Measurements from ENCODE around the gene SLC12A3. TPM values are rescaled to one million over a fixed set of nuclear protein-coding genes. Genes with fewer than 3 reads are reported as not detected.

SLC12A3 gene
- total RNA-seq, 1 donor from 2014 or later: not detected

DNA sequence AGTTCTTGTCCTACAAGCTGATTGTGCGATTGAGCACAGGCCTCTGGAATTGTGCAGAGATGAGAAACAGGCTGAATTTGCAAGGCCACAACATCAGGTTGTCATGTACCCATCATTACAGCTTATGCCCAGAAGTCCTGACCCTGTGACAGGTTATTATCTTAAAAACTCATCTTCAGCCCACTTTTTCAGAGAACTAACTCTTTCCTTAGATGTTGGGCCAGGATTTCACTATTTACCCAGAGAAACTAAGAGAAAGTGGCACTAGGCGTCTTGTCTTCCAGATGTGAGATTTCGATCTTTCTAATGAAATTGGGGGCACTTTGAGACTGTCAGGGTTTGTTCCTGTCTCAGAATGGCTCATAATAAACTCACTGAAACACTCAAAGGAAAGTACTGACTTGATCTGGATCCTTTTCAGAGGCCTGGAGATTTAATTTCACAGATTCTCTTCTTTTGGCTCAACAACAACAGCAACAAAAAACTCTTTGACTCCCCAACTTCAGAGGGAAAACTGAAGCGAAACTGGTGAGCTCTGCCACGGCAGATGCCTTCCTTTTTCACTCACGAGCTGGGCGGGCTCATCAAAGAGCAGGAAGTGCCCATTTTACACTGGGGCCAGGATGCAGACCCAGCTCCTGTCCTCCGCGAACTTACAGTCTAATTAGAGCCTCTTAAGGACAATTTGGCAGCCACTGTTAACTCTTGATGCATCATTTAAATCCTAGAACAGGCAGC, 17.7 kb upstream of the SLC12A3 start:
- no peak for DNase-seq (ENCODE audit: low read depth)

DNA sequence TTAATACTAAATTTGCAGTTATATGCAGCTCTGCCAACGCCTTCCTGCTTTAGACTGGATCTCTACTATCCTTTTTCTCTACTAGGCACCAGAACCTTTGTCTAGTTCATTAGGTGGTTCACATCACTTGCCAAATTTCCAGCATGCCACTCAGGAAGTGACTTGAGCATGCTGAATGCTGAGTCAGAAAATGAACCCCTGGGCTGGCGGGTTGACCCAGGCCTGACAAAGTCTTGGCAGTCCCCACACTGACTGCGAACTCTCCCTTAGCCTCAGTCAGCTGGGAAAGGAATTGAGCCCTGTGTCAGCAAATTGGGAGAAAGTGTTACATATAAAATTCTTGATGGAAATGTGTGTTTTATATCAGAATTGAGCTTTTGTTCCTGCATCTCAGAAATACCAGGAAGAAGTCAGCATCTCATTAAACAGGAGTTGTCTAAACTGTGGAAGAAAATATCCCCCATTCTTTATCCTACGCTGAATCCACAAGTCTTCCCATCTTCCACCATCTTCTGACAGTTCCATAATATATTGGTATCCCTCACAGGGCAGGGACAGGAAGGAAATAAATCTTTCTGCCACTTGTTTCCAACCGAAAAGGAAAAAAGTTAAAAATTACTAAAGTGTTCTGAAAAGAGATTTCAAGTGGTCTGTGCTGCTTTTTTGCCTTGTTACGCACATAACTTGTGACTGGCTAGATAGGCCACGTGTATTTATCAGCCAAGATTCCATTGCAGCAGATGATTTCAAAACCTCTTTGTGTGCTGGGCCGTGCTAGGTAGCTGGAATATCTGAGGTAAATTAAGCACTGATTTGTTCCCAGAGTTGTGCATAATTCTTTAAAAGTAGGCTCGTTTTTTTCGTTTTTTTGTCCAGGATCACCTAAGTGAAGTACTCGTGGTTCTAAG, 16.7 kb upstream of the SLC12A3 start:
- peak; percentile 63 for DNase-seq (ENCODE audit: low read depth)

- peak; percentile 72 for DNase-seq (ENCODE audit: low read depth)
Observed at GRCh38 chr16:56848955-56849689, 15.9 kb upstream of the SLC12A3 start.

DNA sequence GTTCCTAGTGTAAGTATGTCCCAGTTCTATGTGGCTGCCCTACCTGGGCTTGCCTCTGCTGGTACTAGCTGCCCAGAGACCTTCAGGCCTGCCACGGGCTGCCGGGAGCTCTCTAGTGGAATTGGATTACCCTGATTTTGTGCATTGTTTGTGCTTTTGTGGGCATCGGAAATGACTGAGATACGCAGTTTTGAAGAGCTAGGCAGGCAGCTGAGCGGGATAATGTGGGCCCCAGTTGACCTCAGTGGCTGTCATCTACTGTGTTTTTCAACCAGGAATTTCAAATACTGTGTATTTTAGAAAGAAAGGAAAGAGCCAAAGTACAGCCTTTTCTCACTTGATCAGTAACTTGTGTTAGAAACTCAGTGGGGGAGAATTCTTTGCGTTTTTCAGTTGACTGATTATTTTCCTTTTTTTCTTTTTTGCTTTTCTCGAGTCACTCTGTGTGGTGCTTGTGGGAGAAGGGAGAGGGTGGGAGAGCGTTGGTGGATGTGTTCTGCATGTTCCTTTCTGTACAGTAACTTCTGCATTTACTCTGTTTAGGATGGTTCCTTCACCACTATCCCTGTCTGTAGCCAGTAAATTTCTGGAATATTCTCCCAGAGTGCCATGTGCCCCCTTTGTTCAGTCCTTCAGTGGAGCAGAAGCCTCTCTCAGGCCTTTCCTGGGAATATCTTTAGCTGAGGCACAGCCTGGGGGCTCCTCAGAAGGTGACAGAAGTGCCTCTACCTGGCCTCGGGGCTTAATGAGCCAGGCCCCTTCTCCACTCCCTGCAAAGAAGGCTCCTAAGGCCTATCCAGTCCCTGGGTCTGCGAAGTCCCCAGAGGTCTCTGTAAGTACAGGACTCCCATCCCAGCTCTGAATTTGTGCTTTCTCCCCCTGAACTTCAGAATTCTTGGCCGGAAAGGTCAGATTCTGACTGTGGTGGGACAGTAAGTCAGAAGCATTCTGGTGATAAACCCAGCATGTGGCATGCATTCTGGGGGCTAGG, 15.0 kb upstream of the SLC12A3 start:
- no peak for DNase-seq (ENCODE audit: low read depth)

- DNase-seq (ENCODE audit: low read depth): no peak
Observed at GRCh38 chr16:56851671-56852400, 13.2 kb upstream of the SLC12A3 start.

DNA sequence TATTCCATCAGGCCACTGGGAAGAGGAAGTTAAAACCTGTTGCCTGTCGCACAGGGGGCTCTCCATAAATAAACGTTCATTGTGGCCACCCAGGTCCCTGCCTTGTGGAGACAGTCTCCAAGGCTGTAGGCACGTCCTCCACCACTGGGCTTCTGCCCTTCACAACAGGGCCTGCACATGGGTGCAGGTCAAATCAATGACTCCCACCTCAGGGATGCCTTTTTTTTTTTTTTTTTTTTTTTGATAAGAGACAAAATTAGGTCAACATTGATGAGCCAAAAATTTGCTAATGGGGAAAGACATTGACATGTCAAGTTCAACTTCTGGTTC, 12.6 kb upstream of the SLC12A3 start:
- no peak for DNase-seq (ENCODE audit: low read depth)

DNA sequence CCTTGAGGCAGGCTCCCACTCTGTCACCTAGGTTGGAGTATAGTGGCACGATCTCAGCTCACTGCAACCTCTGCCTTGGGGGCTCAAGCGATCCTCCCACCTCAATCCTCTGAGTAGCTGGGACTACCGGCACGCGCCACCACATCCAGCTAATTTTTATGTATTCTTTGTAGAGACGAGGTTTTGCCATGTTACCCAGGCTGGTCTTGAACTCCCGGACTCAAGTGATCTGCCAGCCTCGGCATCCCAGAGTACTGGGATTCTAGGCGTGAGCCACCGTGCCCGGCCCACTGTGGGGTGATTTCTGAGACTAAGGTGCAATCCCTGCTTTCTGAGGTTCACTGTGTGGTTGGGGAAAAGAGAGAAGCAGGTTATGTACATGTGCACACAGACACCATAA, 12.0 kb upstream of the SLC12A3 start:
- DNase-seq (ENCODE audit: low read depth): no peak

DNA sequence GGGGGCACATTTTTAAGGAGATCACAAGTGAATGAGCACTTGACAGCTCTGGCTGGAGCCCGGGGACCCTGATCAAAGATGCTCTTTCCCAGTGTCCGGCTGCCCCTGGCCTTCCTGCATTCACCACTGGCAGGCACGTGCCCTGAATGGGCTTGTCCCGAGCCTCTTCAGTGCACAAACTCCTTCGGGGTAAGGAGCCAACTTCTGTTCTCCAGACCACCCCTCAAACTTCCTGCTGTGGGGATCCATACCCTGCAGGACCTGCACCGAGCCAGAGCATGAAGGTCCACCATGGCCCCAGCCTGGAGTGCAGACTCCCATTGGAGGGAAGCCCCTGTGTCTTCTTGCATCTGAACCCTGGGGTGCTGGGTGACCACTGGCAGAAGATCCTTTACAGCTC, 9.8 kb upstream of the SLC12A3 start:
- no peak for DNase-seq (ENCODE audit: low read depth)

GRCh38 chr16:56855946-56856345, 9.1 kb upstream of the SLC12A3 start:
- no peak for DNase-seq (ENCODE audit: low read depth)

DNA sequence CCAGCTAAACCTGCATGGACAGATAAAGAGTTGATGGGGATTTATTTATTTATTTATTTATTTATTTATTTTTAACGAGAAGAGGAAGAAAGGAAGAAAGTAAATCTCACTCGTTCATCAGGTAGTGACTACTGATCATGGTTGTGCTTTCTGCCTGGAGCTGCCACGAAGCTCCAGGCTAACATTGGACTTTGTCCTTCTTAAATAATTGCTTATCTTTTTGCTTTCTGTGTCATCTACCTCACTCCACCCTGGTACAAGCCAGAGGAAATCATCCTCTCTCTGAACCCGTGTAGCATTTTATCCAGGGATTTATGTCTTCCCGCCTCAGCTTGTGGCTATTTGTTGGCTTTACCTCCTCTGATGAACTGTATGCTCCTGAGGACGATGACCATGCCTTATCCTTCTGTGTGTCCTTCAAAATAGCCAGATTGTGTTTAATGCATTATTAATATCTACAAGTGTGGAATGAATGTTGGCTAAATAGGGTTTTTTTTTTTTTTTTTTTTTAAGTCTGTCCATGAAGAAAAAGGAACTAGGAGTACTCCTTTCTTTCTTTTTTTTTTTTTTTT, 8.0 kb upstream of the SLC12A3 start:
- no peak for DNase-seq (ENCODE audit: low read depth)

GRCh38 chr16:56858374-56858773, 6.6 kb upstream of the SLC12A3 start:
- DNase-seq (ENCODE audit: low read depth): no peak

DNA sequence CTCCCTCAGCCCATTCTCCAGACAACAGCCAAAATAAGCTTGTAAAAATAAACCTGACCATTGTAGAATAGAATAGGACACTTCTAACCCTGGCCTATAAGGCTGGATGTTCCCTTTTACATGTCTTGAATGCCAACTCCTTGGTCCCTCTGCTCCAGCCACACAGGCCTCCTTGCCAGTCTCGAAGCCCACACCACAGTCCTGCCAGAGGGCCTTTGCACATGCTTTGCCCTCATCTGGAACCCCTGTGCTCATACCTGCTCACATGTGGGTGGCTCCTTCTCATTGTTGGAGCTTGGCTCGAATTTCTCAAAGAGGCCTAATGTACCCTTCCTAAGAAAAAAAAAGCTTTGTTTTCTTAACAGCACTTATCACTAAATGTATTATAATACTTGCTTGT, 5.4 kb upstream of the SLC12A3 start:
- DNase-seq (ENCODE audit: low read depth): no peak

DNA sequence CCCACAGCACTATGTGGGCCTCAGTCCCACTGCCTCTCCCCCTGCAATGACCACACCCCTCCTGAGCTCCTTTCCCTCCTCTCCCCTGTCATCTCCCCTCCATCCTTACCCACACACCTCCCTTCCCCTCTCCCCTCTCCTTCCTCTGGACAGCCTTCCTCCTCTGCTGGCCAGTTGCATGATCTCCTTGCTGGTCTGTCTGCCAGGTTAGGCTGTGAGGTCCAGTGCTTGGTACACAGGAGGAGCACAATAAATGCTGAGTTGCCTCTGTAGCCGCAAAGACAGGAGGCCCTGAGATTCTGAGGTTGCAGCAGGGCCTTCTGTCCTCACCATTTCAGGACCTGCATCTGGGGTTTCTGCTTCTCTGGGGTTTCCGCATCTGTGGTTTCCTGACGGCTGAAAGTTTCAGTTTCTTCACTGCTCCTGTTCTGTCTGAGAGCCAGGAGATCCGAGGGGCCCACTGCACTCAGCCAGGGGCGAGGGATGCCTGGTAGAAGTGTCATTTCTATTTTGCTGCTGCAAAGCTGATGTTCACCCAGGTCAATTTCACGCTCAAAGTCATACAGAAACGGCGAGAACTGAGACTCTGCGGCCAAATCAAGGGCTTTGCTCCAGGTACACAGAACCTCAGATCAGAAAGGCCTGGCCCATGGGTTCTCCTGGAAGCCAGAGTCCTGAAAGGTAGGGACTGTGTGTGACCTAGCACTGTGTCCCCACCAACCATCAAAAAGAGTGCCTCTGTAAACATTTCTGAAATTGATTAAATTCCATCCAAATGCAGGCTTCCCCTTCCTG, 4.6 kb upstream of the SLC12A3 start:
- no peak for DNase-seq (ENCODE audit: low read depth)

DNA sequence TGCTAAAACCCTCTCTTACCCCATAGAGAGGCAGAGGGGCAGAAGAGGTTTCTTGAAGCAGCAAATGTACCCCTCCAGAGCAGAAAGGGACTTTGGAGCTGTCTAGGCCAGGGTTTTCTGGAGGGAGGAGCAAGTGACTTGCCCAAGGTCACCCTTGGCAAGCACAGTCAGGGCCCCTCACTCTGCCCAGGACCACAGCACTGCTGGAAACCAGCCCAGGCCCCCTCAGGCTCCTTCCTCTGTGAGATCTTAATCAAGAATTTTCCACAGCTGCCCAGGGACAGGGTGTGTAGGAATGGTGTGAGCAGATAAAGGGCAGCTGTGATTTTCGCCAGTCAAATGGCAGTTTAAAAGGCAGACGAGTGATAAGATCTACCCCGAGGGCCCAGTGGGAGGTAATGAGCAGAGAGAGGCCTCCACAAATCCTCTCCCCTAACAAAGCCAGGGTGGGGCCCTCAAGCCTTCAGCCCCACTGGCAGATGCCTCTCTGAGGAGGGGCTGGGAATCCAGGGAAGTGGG, 3.9 kb upstream of the SLC12A3 start:
- peak; percentile 68 for DNase-seq (ENCODE audit: low read depth)

DNA sequence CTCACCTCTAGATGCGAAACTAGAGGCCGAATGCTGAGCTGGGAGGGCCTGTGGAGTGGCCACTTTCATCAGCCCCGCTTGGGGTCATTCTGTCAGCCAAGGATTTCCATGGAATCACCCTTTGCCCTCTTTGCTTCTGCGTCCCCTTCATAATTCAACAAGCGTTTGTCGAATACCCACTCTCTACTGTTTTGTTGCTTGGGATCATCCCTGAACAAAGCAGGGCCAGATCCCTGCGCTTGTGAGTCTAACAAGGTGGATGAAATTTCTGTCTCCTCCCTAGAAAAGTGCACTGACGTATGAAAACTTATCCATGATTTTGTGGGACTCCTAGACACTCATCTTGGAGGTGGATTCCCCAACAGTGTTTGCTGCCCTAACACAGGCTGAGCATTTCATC, 3.3 kb upstream of the SLC12A3 start:
- DNase-seq (ENCODE audit: low read depth): no peak

GRCh38 chr16:56862776-56863175, 2.2 kb upstream of the SLC12A3 start:
- peak; percentile 72 for DNase-seq (ENCODE audit: low read depth)

DNA sequence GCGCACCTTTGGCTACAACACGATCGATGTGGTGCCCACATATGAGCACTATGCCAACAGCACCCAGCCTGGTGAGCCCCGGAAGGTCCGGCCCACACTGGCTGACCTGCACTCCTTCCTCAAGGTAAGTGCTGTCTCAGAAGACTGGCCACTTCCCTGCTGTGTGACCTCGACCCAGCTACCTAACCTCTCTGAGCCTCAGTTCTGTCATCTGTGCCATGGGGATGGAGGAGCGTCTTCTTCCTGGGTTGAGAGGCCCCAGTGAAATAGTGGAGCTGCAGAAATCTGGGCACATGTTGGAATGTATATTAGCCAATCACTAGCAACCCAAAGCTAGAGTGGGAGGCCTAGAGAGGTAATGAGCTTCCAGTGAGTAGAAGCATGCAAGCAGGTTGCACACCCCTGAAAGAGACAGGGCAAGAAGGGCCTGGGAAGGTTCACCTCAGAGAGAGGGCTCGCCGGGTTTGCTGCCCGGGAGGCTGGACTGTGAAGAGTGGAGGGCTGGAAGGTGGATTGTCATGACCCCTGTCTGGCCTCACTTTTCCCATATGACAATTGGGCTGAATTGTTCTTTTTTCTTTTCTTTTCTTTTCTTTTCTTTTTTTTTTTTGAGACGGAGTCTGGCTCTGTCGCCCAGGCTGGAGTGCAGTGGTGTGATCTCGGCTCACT, 521 bp downstream of the SLC12A3 start:
- DNase-seq (ENCODE audit: low read depth): no peak
